ENCODE measurements around the gene ARHGEF38.
"Not testable (repeated sequence)": the region's sequence is repeated elsewhere in the genome, so short reads cannot be mapped to it uniquely, and the experiment has no call there.

The ARHGEF38 gene

DNA sequence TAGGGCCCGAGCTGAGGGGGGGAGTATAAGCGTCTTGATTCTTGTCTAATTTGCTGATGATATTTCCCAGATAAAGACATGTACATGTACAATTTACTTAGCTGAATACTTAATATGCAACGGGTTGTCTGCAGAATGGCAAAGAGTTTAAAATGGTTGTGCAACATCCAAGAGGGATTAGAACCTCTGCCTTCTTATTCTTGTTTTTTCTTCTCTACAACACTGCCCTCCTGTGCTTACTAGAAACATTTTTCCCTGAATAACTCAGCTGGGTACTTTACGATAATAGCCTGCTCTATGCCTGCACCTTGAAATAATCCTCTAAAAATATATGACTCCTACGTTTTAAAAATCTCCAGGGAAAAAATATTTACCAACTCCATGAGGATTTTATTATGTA, 114.3 kb downstream of the ARHGEF38 start:
- Histone ChIP-seq H3K9me3 (ENCODE audit: control insufficient read depth in 5 of 5, low read length in 5 of 5) (no peaks in the 10 kb centered on the region), H3K4me3 (ENCODE audit: low read depth in 1 of 5, low read length in 5 of 5) (no peak overlapping the region), H3K36me3 (ENCODE audit: control insufficient read depth in 5 of 5, insufficient read depth in 5 of 5, low read length in 5 of 5) (no peaks in the 10 kb centered on the region), H3K9ac (ENCODE audit: low read length in 5 of 5) (no peak overlapping the region), H3K27ac (ENCODE audit: low read depth, low read length) (no peak overlapping the region), H3K4me1 (ENCODE audit: control insufficient read depth in 5 of 5, insufficient read depth in 5 of 5, low read length in 5 of 5) (no peaks in the 10 kb centered on the region), H3K27me3 (ENCODE audit: control insufficient read depth in 5 of 5, insufficient read depth in 4 of 5, low read length in 5 of 5) (no peaks in the 10 kb centered on the region)

DNA sequence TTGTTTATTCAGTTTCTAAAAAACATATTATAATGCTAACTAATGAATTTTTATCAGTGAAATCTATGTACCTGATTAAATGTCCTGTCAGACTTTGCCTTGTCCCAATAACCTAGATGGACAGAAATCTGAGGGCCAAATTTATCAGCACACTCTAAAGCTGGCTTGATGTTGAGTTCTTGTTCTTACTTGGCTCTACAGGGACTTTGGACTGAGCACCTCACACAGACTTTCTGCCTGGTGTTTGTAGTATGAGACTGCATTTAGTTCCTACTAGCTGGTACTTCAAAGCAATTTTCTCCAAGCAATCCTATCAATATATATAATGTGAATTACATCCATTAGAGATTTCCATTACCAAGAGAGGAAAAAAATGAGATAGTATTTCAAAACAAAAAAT, 118.3 kb downstream of the ARHGEF38 start:
- Histone ChIP-seq H3K4me3 (ENCODE audit: low read depth in 1 of 5, low read length in 5 of 5) (no peak overlapping the region), H3K36me3 (ENCODE audit: control insufficient read depth in 5 of 5, insufficient read depth in 5 of 5, low read length in 5 of 5) (no peaks in the 10 kb centered on the region), H3K27me3 (ENCODE audit: control insufficient read depth in 5 of 5, insufficient read depth in 4 of 5, low read length in 5 of 5) (no peaks in the 10 kb centered on the region), H3K4me1 (ENCODE audit: control insufficient read depth in 5 of 5, insufficient read depth in 5 of 5, low read length in 5 of 5) (no peaks in the 10 kb centered on the region), H3K9ac (ENCODE audit: low read length in 5 of 5) (no peak overlapping the region), H3K9me3 (ENCODE audit: control insufficient read depth in 5 of 5, low read length in 5 of 5) (no peaks in the 10 kb centered on the region), H3K27ac (ENCODE audit: low read depth, low read length) (no peak overlapping the region)

DNA sequence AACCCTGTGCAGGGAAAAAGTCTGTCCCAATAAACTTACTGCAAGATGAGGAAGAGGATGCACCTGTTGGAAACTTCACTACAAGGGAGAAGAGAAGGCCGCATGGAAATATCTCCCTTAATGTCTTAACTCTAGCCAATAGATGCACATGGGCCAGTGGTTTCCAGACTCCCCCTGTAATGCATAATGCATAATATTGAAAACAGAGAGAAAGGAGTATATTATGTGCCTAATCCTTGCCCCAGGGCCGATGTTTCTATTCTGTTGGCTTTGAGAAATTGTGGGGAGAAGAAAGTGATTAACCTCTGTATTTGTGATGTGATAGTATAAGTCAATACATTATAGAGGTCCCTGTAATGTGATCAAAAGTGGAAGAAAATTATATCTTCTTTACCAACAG, 118.9 kb downstream of the ARHGEF38 start:
- no peaks in the 10 kb centered on the region for H3K27me3 ChIP-seq (ENCODE audit: control insufficient read depth in 5 of 5, insufficient read depth in 4 of 5, low read length in 5 of 5)
- no peak overlapping the region for H3K4me3 ChIP-seq (ENCODE audit: low read depth in 1 of 5, low read length in 5 of 5)
- H3K9ac ChIP-seq (ENCODE audit: low read length in 5 of 5) = no peak overlapping the region
- no peaks in the 10 kb centered on the region for H3K4me1 ChIP-seq (ENCODE audit: control insufficient read depth in 5 of 5, insufficient read depth in 5 of 5, low read length in 5 of 5)
- H3K36me3 ChIP-seq (ENCODE audit: control insufficient read depth in 5 of 5, insufficient read depth in 5 of 5, low read length in 5 of 5) = no peaks in the 10 kb centered on the region
- H3K27ac ChIP-seq (ENCODE audit: low read depth, low read length) = no peak overlapping the region
- no peaks in the 10 kb centered on the region for H3K9me3 ChIP-seq (ENCODE audit: control insufficient read depth in 5 of 5, low read length in 5 of 5)

DNA sequence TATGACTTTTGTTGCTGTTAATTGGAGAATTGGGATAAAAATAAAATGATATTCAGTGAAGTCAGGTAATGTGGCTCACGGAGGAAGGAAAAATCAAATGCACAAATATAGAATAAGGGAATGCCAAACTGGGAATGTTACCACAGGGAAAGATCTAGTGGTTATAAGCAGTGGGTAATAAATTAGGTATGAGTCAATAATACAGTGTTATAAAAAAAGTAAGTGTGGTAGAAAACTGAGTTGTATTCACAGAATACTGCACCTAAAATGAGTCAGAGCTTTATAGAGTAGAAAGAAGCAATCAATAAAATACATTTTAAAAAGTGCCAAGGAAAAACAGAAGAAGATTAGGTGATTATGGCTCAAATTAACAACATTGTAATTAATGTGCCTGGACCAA, 121.6 kb downstream of the ARHGEF38 start:
- no peak overlapping the region for H3K9ac ChIP-seq (ENCODE audit: low read length in 5 of 5)
- H3K4me1 ChIP-seq (ENCODE audit: control insufficient read depth in 5 of 5, insufficient read depth in 5 of 5, low read length in 5 of 5) = peaks cover 0 to under 1% (median 0%) of the 10 kb centered on the region in 5 donors
- no peaks in the 10 kb centered on the region for H3K36me3 ChIP-seq (ENCODE audit: control insufficient read depth in 5 of 5, insufficient read depth in 5 of 5, low read length in 5 of 5)
- no peaks in the 10 kb centered on the region for H3K9me3 ChIP-seq (ENCODE audit: control insufficient read depth in 5 of 5, low read length in 5 of 5)
- H3K27me3 ChIP-seq (ENCODE audit: control insufficient read depth in 5 of 5, insufficient read depth in 4 of 5, low read length in 5 of 5) = no peaks in the 10 kb centered on the region
- no peak overlapping the region for H3K4me3 ChIP-seq (ENCODE audit: low read depth in 1 of 5, low read length in 5 of 5)
- H3K27ac ChIP-seq (ENCODE audit: low read depth, low read length) = no peak overlapping the region

DNA sequence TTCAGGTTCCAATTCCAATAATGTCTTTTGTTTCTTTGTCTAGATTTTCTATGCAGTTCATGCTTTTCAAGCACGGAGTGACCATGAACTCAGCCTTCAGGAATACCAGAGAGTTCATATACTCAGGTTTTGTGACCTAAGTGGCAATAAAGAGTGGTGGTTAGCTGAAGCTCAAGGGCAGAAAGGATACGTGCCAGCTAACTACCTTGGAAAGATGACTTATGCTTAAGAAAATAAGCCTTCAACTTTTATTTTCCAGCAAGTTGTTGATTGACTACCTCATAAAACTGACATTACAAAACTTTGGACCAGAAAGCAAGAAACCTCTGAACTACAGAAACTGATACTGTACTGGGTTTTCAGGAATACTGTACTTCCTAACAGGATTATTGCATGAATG, 125.3 kb downstream of the ARHGEF38 start:
- H3K27me3 ChIP-seq (ENCODE audit: control insufficient read depth in 5 of 5, insufficient read depth in 4 of 5, low read length in 5 of 5) = no peaks in the 10 kb centered on the region
- H3K9ac ChIP-seq (ENCODE audit: low read length in 5 of 5) = no peak overlapping the region
- H3K27ac ChIP-seq (ENCODE audit: low read depth, low read length) = no peak overlapping the region
- no peak overlapping the region for H3K4me3 ChIP-seq (ENCODE audit: low read depth in 1 of 5, low read length in 5 of 5)
- H3K4me1 ChIP-seq (ENCODE audit: control insufficient read depth in 5 of 5, insufficient read depth in 5 of 5, low read length in 5 of 5) = peaks cover 0 to 5% (median 0%) of the 10 kb centered on the region in 5 donors
- H3K9me3 ChIP-seq (ENCODE audit: control insufficient read depth in 5 of 5, low read length in 5 of 5) = no peaks in the 10 kb centered on the region
- H3K36me3 ChIP-seq (ENCODE audit: control insufficient read depth in 5 of 5, insufficient read depth in 5 of 5, low read length in 5 of 5) = peaks cover 2 to 14% (median 6%) of the 10 kb centered on the region in 5 donors

DNA sequence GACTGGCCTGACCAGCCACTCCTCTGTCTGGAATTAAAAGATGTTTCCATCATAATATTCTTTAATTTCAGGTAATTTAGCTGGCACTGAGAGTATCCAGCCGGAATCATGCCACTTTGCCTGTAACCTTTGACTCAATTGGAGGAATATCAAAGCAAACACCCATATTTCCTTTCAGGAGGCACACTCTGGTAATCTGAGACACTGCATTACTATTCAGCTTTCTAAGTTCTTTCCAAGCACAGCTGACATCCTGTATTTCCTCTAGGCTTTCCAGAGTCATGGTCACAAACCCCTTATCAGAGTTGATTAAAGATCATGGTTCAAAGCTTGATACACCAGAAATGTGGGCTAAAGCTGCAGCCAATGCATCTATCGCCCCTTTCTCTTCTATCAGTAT, 126.8 kb downstream of the ARHGEF38 start:
- peaks cover 0 to 5% (median 0%) of the 10 kb centered on the region in 5 donors for H3K4me1 ChIP-seq (ENCODE audit: control insufficient read depth in 5 of 5, insufficient read depth in 5 of 5, low read length in 5 of 5)
- H3K27ac ChIP-seq (ENCODE audit: low read depth, low read length) = no peak overlapping the region
- H3K9me3 ChIP-seq (ENCODE audit: control insufficient read depth in 5 of 5, low read length in 5 of 5) = no peaks in the 10 kb centered on the region
- H3K27me3 ChIP-seq (ENCODE audit: control insufficient read depth in 5 of 5, insufficient read depth in 4 of 5, low read length in 5 of 5) = no peaks in the 10 kb centered on the region
- no peak overlapping the region for H3K9ac ChIP-seq (ENCODE audit: low read length in 5 of 5)
- peaks cover 7 to 24% (median 13%) of the 10 kb centered on the region in 5 donors for H3K36me3 ChIP-seq (ENCODE audit: control insufficient read depth in 5 of 5, insufficient read depth in 5 of 5, low read length in 5 of 5)
- H3K4me3 ChIP-seq (ENCODE audit: low read depth in 1 of 5, low read length in 5 of 5) = no peak overlapping the region

DNA sequence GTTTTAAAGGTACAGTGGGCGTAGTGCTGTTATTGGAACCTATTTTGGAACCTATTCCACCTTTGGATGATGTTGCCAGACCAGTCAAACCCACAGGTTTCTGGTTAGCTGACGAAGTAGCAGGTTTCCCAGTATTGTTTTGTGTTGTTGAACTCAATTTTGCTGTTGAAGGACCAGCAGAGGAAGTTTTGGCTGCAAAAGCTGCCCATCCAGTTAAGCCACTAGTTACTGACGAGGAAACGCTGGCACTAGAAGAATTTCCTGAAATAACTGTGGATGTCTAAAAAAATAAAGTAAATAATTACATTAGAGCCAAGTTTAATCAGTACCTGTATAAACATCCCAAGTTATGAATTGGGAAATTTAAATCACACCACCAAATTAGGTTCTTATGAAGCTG, 130.6 kb downstream of the ARHGEF38 start:
- H3K4me1 ChIP-seq (ENCODE audit: control insufficient read depth in 5 of 5, insufficient read depth in 5 of 5, low read length in 5 of 5) = peaks cover 0 to 5% (median 0%) of the 10 kb centered on the region in 5 donors
- H3K9me3 ChIP-seq (ENCODE audit: control insufficient read depth in 5 of 5, low read length in 5 of 5) = no peaks in the 10 kb centered on the region
- no peaks in the 10 kb centered on the region for H3K27me3 ChIP-seq (ENCODE audit: control insufficient read depth in 5 of 5, insufficient read depth in 4 of 5, low read length in 5 of 5)
- no peak overlapping the region for H3K4me3 ChIP-seq (ENCODE audit: low read depth in 1 of 5, low read length in 5 of 5)
- peaks cover 16 to 36% (median 30%) of the 10 kb centered on the region in 5 donors for H3K36me3 ChIP-seq (ENCODE audit: control insufficient read depth in 5 of 5, insufficient read depth in 5 of 5, low read length in 5 of 5)
- no peak overlapping the region for H3K9ac ChIP-seq (ENCODE audit: low read length in 5 of 5)
- H3K27ac ChIP-seq (ENCODE audit: low read depth, low read length) = no peak overlapping the region

DNA sequence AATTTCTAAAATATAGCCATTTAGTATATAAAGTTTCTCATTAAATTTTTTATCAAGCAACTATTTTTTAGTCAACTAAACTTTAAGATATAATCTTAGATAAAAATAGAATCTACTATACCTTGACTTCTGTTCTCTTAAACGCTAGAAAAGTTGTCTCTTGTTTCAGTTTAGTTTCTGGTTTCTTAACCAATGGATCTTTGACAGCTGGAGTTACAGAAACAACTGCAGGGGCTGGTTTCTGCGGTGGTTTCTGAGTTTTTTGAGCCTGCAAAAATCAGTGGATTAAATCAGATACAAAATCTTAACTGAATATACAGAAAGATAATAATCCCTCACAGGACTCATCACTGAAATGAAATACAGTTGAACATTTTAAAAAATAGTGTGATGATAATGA, 134.2 kb downstream of the ARHGEF38 start:
- Histone ChIP-seq H3K4me3 (ENCODE audit: low read depth in 1 of 5, low read length in 5 of 5) (no peak overlapping the region), H3K9ac (ENCODE audit: low read length in 5 of 5) (no peak overlapping the region), H3K4me1 (ENCODE audit: control insufficient read depth in 5 of 5, insufficient read depth in 5 of 5, low read length in 5 of 5) (no peaks in the 10 kb centered on the region), H3K27ac (ENCODE audit: low read depth, low read length) (no peak overlapping the region), H3K9me3 (ENCODE audit: control insufficient read depth in 5 of 5, low read length in 5 of 5) (no peaks in the 10 kb centered on the region), H3K36me3 (ENCODE audit: control insufficient read depth in 5 of 5, insufficient read depth in 5 of 5, low read length in 5 of 5) (peaks cover 33 to 59% (median 51%) of the 10 kb centered on the region in 5 donors), H3K27me3 (ENCODE audit: control insufficient read depth in 5 of 5, insufficient read depth in 4 of 5, low read length in 5 of 5) (no peaks in the 10 kb centered on the region)

DNA sequence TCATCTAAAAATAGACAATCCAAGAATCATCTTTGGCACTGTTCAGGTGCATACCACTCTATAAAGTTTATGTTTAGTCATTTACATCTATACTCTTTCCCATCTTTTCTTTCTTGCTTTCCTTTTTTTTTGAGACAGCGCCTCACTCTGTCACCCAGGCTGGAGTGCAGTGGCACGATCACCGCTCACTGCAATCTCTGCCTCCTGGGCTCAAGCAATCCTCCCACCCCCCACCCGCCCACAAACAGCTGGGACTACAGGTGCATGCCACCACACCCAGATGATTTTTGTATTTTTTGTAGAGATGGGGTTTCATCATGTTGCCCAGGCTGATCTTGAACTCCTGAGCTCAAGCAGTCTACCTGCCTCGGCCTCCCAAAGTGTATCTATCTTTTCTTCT, 142.4 kb downstream of the ARHGEF38 start:
- H3K4me1 ChIP-seq (ENCODE audit: control insufficient read depth in 5 of 5, insufficient read depth in 5 of 5, low read length in 5 of 5); H3K27ac ChIP-seq (ENCODE audit: low read depth, low read length); H3K9ac ChIP-seq (ENCODE audit: low read length in 5 of 5); H3K4me3 ChIP-seq (ENCODE audit: low read depth in 1 of 5, low read length in 5 of 5); H3K27me3 ChIP-seq (ENCODE audit: control insufficient read depth in 5 of 5, insufficient read depth in 4 of 5, low read length in 5 of 5); H3K9me3 ChIP-seq (ENCODE audit: control insufficient read depth in 5 of 5, low read length in 5 of 5): not testable (repeated sequence)
- peaks cover 17 to 54% (median 50%) of the 10 kb centered on the region in 5 donors for H3K36me3 ChIP-seq (ENCODE audit: control insufficient read depth in 5 of 5, insufficient read depth in 5 of 5, low read length in 5 of 5)

DNA sequence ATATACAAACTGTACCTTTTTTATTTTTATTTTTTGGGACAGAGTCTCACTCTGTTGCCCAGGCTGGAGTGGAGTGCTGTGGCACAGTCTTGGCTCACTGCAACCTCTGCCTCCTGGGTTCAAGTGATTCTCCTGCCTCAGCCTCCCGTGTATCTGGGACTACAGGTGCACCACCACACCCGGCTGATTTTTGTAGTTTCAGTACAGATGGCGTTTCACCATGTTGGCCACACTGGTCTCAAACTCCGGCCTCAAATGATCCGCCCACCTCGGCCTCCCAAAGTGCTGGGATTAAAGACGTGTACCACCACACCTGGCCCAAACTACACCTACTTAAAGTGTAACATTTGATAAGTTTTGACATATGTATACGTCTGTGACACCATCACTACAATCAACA, 143.4 kb downstream of the ARHGEF38 start:
- H3K27me3 ChIP-seq (ENCODE audit: control insufficient read depth in 5 of 5, insufficient read depth in 4 of 5, low read length in 5 of 5); H3K4me1 ChIP-seq (ENCODE audit: control insufficient read depth in 5 of 5, insufficient read depth in 5 of 5, low read length in 5 of 5); H3K9ac ChIP-seq (ENCODE audit: low read length in 5 of 5); H3K9me3 ChIP-seq (ENCODE audit: control insufficient read depth in 5 of 5, low read length in 5 of 5); H3K27ac ChIP-seq (ENCODE audit: low read depth, low read length); H3K4me3 ChIP-seq (ENCODE audit: low read depth in 1 of 5, low read length in 5 of 5): not testable (repeated sequence)
- peaks cover 17 to 47% (median 44%) of the 10 kb centered on the region in 5 donors for H3K36me3 ChIP-seq (ENCODE audit: control insufficient read depth in 5 of 5, insufficient read depth in 5 of 5, low read length in 5 of 5)

DNA sequence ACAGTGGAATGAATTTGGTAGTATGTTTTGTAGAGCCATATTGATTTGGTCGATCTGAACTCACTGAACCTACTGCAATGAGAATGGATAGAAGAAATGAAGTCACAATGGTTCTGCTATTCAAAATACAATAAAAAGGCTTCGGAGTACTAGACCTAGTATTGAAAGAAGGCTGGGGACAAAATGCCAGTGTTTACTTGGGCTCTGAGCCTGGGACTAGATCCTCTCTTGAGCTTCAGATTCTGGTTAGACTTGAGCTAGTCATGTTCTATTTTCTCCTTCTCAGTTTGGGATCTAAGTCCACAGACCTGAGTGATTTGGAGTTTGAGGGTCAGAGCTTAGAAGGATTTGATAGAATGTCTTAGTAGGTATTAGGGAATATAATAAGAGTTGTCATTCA, 146.2 kb downstream of the ARHGEF38 start:
- no peak overlapping the region for H3K4me3 ChIP-seq (ENCODE audit: low read depth in 1 of 5, low read length in 5 of 5)
- no peaks in the 10 kb centered on the region for H3K9me3 ChIP-seq (ENCODE audit: control insufficient read depth in 5 of 5, low read length in 5 of 5)
- peaks cover 3 to 33% (median 28%) of the 10 kb centered on the region in 5 donors for H3K36me3 ChIP-seq (ENCODE audit: control insufficient read depth in 5 of 5, insufficient read depth in 5 of 5, low read length in 5 of 5)
- H3K27ac ChIP-seq (ENCODE audit: low read depth, low read length) = no peak overlapping the region
- no peaks in the 10 kb centered on the region for H3K4me1 ChIP-seq (ENCODE audit: control insufficient read depth in 5 of 5, insufficient read depth in 5 of 5, low read length in 5 of 5)
- H3K27me3 ChIP-seq (ENCODE audit: control insufficient read depth in 5 of 5, insufficient read depth in 4 of 5, low read length in 5 of 5) = no peaks in the 10 kb centered on the region
- H3K9ac ChIP-seq (ENCODE audit: low read length in 5 of 5) = no peak overlapping the region
